LNCAP (cell line): Measurements from ENCODE around the gene TEX19.

Experiments used
- TF ChIP-seq, protein P1 (sequence below): fragments of 450-650 bp; IDR thresholded peaks from 2 replicates; pipeline ENCODE4 v1.5.1; 2017; ENCODE audit warnings: mild to moderate bottlenecking

Gene TEX19

GRCh38 chr17:82346342-82347300 is 12.4 kb upstream of the TEX19 start:
- TF ChIP-seq, protein P1, sequence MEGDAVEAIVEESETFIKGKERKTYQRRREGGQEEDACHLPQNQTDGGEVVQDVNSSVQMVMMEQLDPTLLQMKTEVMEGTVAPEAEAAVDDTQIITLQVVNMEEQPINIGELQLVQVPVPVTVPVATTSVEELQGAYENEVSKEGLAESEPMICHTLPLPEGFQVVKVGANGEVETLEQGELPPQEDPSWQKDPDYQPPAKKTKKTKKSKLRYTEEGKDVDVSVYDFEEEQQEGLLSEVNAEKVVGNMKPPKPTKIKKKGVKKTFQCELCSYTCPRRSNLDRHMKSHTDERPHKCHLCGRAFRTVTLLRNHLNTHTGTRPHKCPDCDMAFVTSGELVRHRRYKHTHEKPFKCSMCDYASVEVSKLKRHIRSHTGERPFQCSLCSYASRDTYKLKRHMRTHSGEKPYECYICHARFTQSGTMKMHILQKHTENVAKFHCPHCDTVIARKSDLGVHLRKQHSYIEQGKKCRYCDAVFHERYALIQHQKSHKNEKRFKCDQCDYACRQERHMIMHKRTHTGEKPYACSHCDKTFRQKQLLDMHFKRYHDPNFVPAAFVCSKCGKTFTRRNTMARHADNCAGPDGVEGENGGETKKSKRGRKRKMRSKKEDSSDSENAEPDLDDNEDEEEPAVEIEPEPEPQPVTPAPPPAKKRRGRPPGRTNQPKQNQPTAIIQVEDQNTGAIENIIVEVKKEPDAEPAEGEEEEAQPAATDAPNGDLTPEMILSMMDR = no peak

GRCh38 chr17:82348434-82348833 is 10.6 kb upstream of the TEX19 start:
- TF ChIP-seq, protein P1 = no peak

DNA sequence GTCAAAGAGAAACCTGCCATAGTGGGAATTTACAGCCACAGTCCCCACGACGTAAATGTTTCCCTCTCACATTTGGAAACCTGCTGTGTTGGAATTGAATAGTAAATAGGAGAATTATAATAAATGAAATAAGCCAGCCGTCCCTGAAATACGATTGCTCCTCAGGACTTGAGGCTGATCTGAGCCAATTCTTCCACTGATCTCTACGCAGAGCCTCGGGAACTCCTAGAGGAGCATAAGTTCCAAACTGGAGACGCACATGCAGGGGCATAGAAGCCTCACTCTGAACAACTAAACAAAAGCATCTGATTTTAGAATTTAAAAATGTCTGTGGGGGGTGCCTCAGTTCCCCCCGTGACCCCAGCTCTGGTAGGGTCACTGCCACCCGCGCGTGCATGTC is 10.2 kb upstream of the TEX19 start:
- TF ChIP-seq, protein P1 = no peak

GRCh38 chr17:82349287-82349701 is 9.8 kb upstream of the TEX19 start:
- TF ChIP-seq, protein P1 = no peak

- TF ChIP-seq, protein P1 = no peak
Measured at GRCh38 chr17:82350182-82351030, 8.6 kb upstream of the TEX19 start.

- TF ChIP-seq, protein P1 = no peak
Measured at GRCh38 chr17:82351254-82351712, 7.8 kb upstream of the TEX19 start.

- TF ChIP-seq, protein P1 = peak; percentile 90
Measured at GRCh38 chr17:82351713-82352488, 7.1 kb upstream of the TEX19 start.
